Keratinocyte (primary cell): Measurements from ENCODE around the gene NQO2. TPM values are rescaled to one million over a fixed set of nuclear protein-coding genes. Genes with fewer than 3 reads are reported as not detected.

Experiments
- DNase-seq: peaks from one replicate; pipeline ENCODE4 v3.0.0-alpha.2; 2011; ENCODE audit warnings: low read depth, missing footprints, low spot score
- FAIRE-seq: peaks from 2 replicates; lab custom pipeline; 2011; peaks lifted over from hg19 to GRCh38; lab: Jason Lieb, UNC
- H2AFZ ChIP-seq: 2 replicates; pipeline ENCODE4 v1.6.0; 2012; ENCODE audit warnings: low read length, control low read depth, inconsistent platforms; ENCODE audit not compliant: control insufficient read depth
- H3K27ac ChIP-seq: 2 replicates; pipeline ENCODE4 v1.5.1; 2011; ENCODE audit warnings: low read length; ENCODE audit not compliant: control insufficient read depth, insufficient read depth
- H3K27me3 ChIP-seq: 3 replicates; pipeline ENCODE4 v1.6.0; 2011; ENCODE audit warnings: low read length; ENCODE audit not compliant: control insufficient read depth, insufficient read depth; ENCODE audit errors: extremely low read depth
- H3K36me3 ChIP-seq, 2 experiments: 2 replicates in 1 of 2; 3 replicates in 1 of 2; pipeline ENCODE4 v1.5.1; 2011; ENCODE audit warnings: low read length in 2 of 2, mild to moderate bottlenecking in 1 of 2; ENCODE audit not compliant: control insufficient read depth in 2 of 2, insufficient read depth in 2 of 2; ENCODE audit errors: extremely low read depth in 1 of 2
- H3K4me1 ChIP-seq: 3 replicates; pipeline ENCODE4 v1.5.1; 2011; ENCODE audit warnings: low read length; ENCODE audit not compliant: control insufficient read depth, insufficient read depth; ENCODE audit errors: extremely low read depth
- H3K4me2 ChIP-seq: 3 replicates; pipeline ENCODE4 v1.6.0; 2011; ENCODE audit warnings: low read depth, low read length; ENCODE audit not compliant: control insufficient read depth, insufficient read depth; ENCODE audit errors: extremely low read depth
- H3K4me3 ChIP-seq, 3 experiments: fragments of 200-600 bp in 1 of 3; sonication (generic) in 1 of 3; 2 replicates in 2 of 3; 3 replicates in 1 of 3; pipeline ENCODE4 v1.5.1; 2011 to 2016; ENCODE audit warnings: low read length in 3 of 3, mild to moderate bottlenecking in 3 of 3, control low read depth in 2 of 3, inconsistent platforms in 1 of 3, low read depth in 1 of 3, mixed read lengths in 1 of 3, mixed run types in 1 of 3, moderate library complexity in 1 of 3; ENCODE audit not compliant: control insufficient read depth in 2 of 3, insufficient read depth in 2 of 3; ENCODE audit errors: extremely low read depth in 1 of 3
- H3K79me2 ChIP-seq: 2 replicates; pipeline ENCODE4 v1.6.0; 2012; ENCODE audit warnings: low read length; ENCODE audit not compliant: control insufficient read depth, insufficient read depth
- H3K9ac ChIP-seq: 3 replicates; pipeline ENCODE4 v1.6.0; 2011; ENCODE audit warnings: low read length; ENCODE audit not compliant: control insufficient read depth, insufficient read depth; ENCODE audit errors: extremely low read depth
- H3K9me1 ChIP-seq: 3 replicates; pipeline ENCODE4 v1.6.0; 2011; ENCODE audit warnings: low read length; ENCODE audit not compliant: control insufficient read depth, insufficient read depth; ENCODE audit errors: extremely low read depth
- H3K9me3 ChIP-seq: 2 replicates; pipeline ENCODE4 v1.5.1; 2012; ENCODE audit warnings: low read depth, low read length; ENCODE audit not compliant: control insufficient read depth
- H4K20me1 ChIP-seq: 3 replicates; pipeline ENCODE4 v1.6.0; 2011; ENCODE audit warnings: low read length; ENCODE audit not compliant: control insufficient read depth, insufficient read depth; ENCODE audit errors: extremely low read depth
- CTCF ChIP-seq, 3 experiments: IDR thresholded peaks in 1 of 3; conservative IDR thresholded peaks in 1 of 3; optimal IDR thresholded peaks in 1 of 3; 2 replicates in 2 of 3; 3 replicates in 1 of 3; pipeline versions ENCODE3 to v1.5.1; 2011; ENCODE audit warnings: low read length in 3 of 3, mild to moderate bottlenecking in 3 of 3, moderate library complexity in 2 of 3, control low read depth in 1 of 3, inconsistent platforms in 1 of 3; ENCODE audit not compliant: insufficient read depth in 2 of 3; ENCODE audit errors: extremely low read depth in 1 of 3
- EZH2 ChIP-seq: IDR thresholded peaks from one replicate; pipeline ENCODE4 v1.6.1; 2012; ENCODE audit warnings: inconsistent platforms, mild to moderate bottlenecking, low read length, moderate library complexity
- dilution Hi-C: fragments of 300-500 bp; cut with MboI; formaldehyde crosslinking; loops from one replicate; pipeline ENCODE4 v1.7.0; 2020; ENCODE audit warnings: low sequenced_read_pairs; ENCODE audit not compliant: extremely low pct_ligation_motif_present
- polyA plus RNA-seq, 5 experiments: library from polyadenylated mRNA; depleted of rRNA in 3 of 5; stranded (reverse) in 3 of 5; stranded (forward) in 1 of 5; unstranded in 1 of 5; fragments of >200 nt; gene quantifications; 1 replicate in 1 of 5; 2 replicates in 3 of 5; 3 replicates in 1 of 5; pipeline versions ENCODE4 v1.2.1 to v1.2.3, GENCODE V29; 2011 to 2012; ENCODE audit warnings: missing spikeins in 2 of 5, low read depth in 1 of 5, low replicate concordance in 1 of 5

The NQO2 gene
- polyA plus RNA-seq, 1 donor (not counting 4 experiments of a cell fraction or from before 2014, with no cell fraction given), result 22.9 TPM

- no peaks in the 10 kb centered on the region for H3K79me2 ChIP-seq
- no peak overlapping the region for H3K4me3 ChIP-seq
- H3K27ac ChIP-seq, result no peak overlapping the region
- no peaks in the 10 kb centered on the region for H3K9me1 ChIP-seq
- DNase-seq (no peak), FAIRE-seq (no peak)
- H3K4me1 ChIP-seq, result no peaks in the 10 kb centered on the region
- no peak overlapping the region for H2AFZ ChIP-seq
- H3K4me2 ChIP-seq, result no peak overlapping the region
- no peaks in the 10 kb centered on the region for H3K9me3 ChIP-seq
- H3K36me3 ChIP-seq, result peaks cover 0 to 2% of the 10 kb centered on the region in 2 experiments
- TF ChIP-seq EZH2 (no peak), CTCF (optimal IDR thresholded peaks at IDR 0.05 in 1 of 3, IDR thresholded peaks at IDR 0.05 in 1 of 3, conservative IDR thresholded peaks at IDR 0.05 in 1 of 3; ENCODE audit: extremely low read depth in 1 of 3, insufficient read depth in 2 of 3, low read length in 3 of 3) (no peak)
- no peaks in the 10 kb centered on the region for H3K27me3 ChIP-seq
- H3K9ac ChIP-seq, result no peak overlapping the region
- H4K20me1 ChIP-seq, result no peaks in the 10 kb centered on the region
- dilution Hi-C loops, result no loop called here
Measured at GRCh38 chr6:2968600-2969135, 31.0 kb upstream of the NQO2 start.

GRCh38 chr6:2969549-2969948 is 30.1 kb upstream of the NQO2 start:
- dilution Hi-C loops, result no loop called here
- Histone ChIP-seq H3K27ac (no peak overlapping the region), H3K4me2 (no peak overlapping the region), H2AFZ (no peak overlapping the region), H3K4me1 (no peaks in the 10 kb centered on the region), H3K27me3 (no peaks in the 10 kb centered on the region), H4K20me1 (no peaks in the 10 kb centered on the region), H3K79me2 (no peaks in the 10 kb centered on the region), H3K9me3 (no peaks in the 10 kb centered on the region), H3K9ac (no peak overlapping the region), H3K36me3 (peaks cover 0 to 2% of the 10 kb centered on the region in 2 experiments), H3K4me3 (no peak overlapping the region), H3K9me1 (no peaks in the 10 kb centered on the region)
- TF ChIP-seq EZH2, result no peak
- no peak for TF ChIP-seq CTCF (optimal IDR thresholded peaks at IDR 0.05 in 1 of 3, IDR thresholded peaks at IDR 0.05 in 1 of 3, conservative IDR thresholded peaks at IDR 0.05 in 1 of 3; ENCODE audit: extremely low read depth in 1 of 3, insufficient read depth in 2 of 3, low read length in 3 of 3)
- DNase-seq (no peak), FAIRE-seq (no peak)
